HG03457 (cell line): ENCODE measurements around the gene DAB2IP.

Source experiments
- ATAC-seq: cut with Tn5 transposase; IDR thresholded peaks from one replicate; pipeline ENCODE4 v1.9.1; 2021; ENCODE audit warnings: moderate number of reproducible peaks; ENCODE audit not compliant: unreplicated experiment

The DAB2IP gene

GRCh38 chr9:121827251-121827967 lies 176.0 kb downstream of the DAB2IP start:
- no peak for ATAC-seq

- no peak for ATAC-seq
Measured at GRCh38 chr9:121830441-121831140, 179.2 kb downstream of the DAB2IP start.

GRCh38 chr9:121831869-121832268 lies 180.4 kb downstream of the DAB2IP start:
- ATAC-seq = no peak

- ATAC-seq = no peak
Measured at GRCh38 chr9:121833061-121833460, 181.6 kb downstream of the DAB2IP start.
